Ishikawa (cell line): ENCODE results near the gene RTKN2.
A peak's percentile ranks its signal among the peaks of the same experiment; 100 is the strongest.

ENCODE experiments used
- CEBPB ChIP-seq: IDR thresholded peaks from 2 replicates; pipeline ENCODE4 v1.6.1; 2012
- CREB1 ChIP-seq: IDR thresholded peaks from 2 replicates; pipeline ENCODE4 v1.6.1; 2012; ENCODE audit warnings: low read depth
- EGR1 ChIP-seq: IDR thresholded peaks from 2 replicates; pipeline ENCODE4 v1.6.1; 2012
- EP300 ChIP-seq: IDR thresholded peaks from 2 replicates; pipeline ENCODE4 v1.6.1; 2012; ENCODE audit warnings: borderline replicate concordance
- FOXM1 ChIP-seq: IDR thresholded peaks from 2 replicates; pipeline ENCODE4 v1.6.1; 2012; ENCODE audit warnings: low read depth, borderline replicate concordance
- MAX ChIP-seq: IDR thresholded peaks from 2 replicates; pipeline ENCODE4 v1.6.1; 2012
- NFIC ChIP-seq: IDR thresholded peaks from 2 replicates; pipeline ENCODE4 v1.6.1; 2012
- RAD21 ChIP-seq: IDR thresholded peaks from 2 replicates; pipeline ENCODE4 v1.6.1; 2012; ENCODE audit warnings: low read depth
- REST ChIP-seq: IDR thresholded peaks from 2 replicates; pipeline ENCODE4 v1.6.1; 2012; ENCODE audit warnings: low read depth, mild to moderate bottlenecking
- TAF1 ChIP-seq: IDR thresholded peaks from 2 replicates; pipeline ENCODE4 v1.6.1; 2012; ENCODE audit warnings: low read depth, mild to moderate bottlenecking
- TCF12 ChIP-seq: IDR thresholded peaks from 2 replicates; pipeline ENCODE4 v1.6.1; 2012; ENCODE audit warnings: low read depth
- TEAD4 ChIP-seq: IDR thresholded peaks from 2 replicates; pipeline ENCODE4 v1.6.1; 2012
- USF1 ChIP-seq: IDR thresholded peaks from 2 replicates; pipeline ENCODE4 v1.6.1; 2012
- YY1 ChIP-seq: IDR thresholded peaks from 2 replicates; pipeline ENCODE4 v1.6.1; 2012; ENCODE audit warnings: low read depth
- ZBTB7A ChIP-seq: IDR thresholded peaks from 2 replicates; pipeline ENCODE4 v1.6.1; 2012; ENCODE audit warnings: low read depth

RTKN2 gene

GRCh38 chr10:62225362-62225761 lies 43.3 kb downstream of the RTKN2 start:
- no peak for TF ChIP-seq FOXM1
- TF ChIP-seq RAD21: no peak
- TF ChIP-seq CREB1: no peak
- no peak for TF ChIP-seq CEBPB
- no peak for TF ChIP-seq EGR1
- TF ChIP-seq EP300: no peak
- TF ChIP-seq REST: no peak
- TF ChIP-seq NFIC: no peak
- no peak for TF ChIP-seq ZBTB7A
- TF ChIP-seq TEAD4: no peak
- TF ChIP-seq USF1: no peak

- TF ChIP-seq TEAD4: peak; percentile 87
- TF ChIP-seq TAF1: no peak
- no peak for TF ChIP-seq USF1
Observed at GRCh38 chr10:62224606-62225005, 44.0 kb downstream of the RTKN2 start.

- TF ChIP-seq NFIC (no peak), FOXM1 (no peak), CREB1 (no peak), USF1 (no peak), TAF1 (no peak), MAX (no peak), EP300 (no peak), RAD21 (no peak), TEAD4 (no peak), REST (no peak), EGR1 (no peak), ZBTB7A (no peak), YY1 (no peak)
Observed at GRCh38 chr10:62217683-62218082, 51.0 kb downstream of the RTKN2 start.

- TF ChIP-seq TEAD4 (no peak), TAF1 (no peak), USF1 (no peak), EP300 (no peak), MAX (no peak), TCF12 (no peak), REST (no peak), NFIC (no peak), EGR1 (no peak), CREB1 (no peak), FOXM1 (no peak), YY1 (no peak), RAD21 (no peak), ZBTB7A (no peak)
Observed at GRCh38 chr10:62214364-62214874, 54.2 kb downstream of the RTKN2 start.
